Adrenal gland (tissue), 5 donors: Measurements from ENCODE around the gene SCYGR5.

Experiments used
- POLR2A ChIP-seq, 2 donors: fragments of 450-650 bp; IDR thresholded peaks; one replicate each; pipeline ENCODE4 v1.6.1; 2017; ENCODE audit warnings: antibody characterized with exemption in 2 of 2, mild to moderate bottlenecking in 2 of 2, moderate library complexity in 1 of 2
- TF ChIP-seq, protein P1 (sequence below), 6 experiments: fragments of 450-650 bp in 4 of 6; fragments of 200-600 bp in 2 of 6; sonication (generic) in 1 of 6; IDR thresholded peaks; 1 replicate in 5 of 6; 2 replicates in 1 of 6; pipeline versions ENCODE4 v1.5.1 to v1.8.0; 2016 to 2021; ENCODE audit warnings: antibody characterized with exemption in 6 of 6, mild to moderate bottlenecking in 2 of 6, moderate library complexity in 1 of 6
- donor health status: DM: no; HTN: no; CAD: no.

DNA sequence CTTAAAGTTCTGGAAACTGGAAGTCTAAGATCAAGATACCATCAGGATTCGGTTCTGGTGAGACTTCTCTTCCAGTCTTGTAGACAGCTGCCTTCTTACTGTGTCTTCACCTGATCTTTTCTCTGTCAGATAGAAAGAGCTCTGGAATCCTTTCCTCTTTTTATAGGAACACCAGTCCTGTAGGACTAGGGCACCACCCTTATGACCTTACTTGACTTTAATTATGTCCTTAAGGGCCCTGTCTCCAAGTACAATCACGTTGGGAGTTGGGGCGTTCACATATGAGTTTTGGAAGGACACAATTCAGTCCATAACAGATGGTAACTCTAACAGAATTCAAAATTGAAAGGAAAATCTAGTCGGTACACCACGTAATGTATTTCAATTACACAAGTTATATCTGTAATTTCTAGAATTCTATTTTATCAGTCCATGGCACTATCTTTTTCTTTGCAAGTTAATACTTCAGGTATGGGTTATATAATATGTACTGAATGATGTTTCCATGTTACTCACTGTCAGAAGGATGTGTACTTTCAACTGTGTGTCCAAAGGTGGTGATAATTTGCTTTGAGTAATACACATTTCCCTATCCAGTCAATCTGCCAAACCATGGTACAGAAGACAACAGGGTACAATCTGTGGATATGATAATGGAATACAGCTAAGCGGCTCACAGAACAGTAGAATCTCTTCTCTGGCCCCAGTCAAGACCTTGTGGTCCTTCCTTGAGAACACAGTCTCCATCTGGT, 1.2 kb upstream of the SCYGR5 start:
- TF ChIP-seq, protein P1, sequence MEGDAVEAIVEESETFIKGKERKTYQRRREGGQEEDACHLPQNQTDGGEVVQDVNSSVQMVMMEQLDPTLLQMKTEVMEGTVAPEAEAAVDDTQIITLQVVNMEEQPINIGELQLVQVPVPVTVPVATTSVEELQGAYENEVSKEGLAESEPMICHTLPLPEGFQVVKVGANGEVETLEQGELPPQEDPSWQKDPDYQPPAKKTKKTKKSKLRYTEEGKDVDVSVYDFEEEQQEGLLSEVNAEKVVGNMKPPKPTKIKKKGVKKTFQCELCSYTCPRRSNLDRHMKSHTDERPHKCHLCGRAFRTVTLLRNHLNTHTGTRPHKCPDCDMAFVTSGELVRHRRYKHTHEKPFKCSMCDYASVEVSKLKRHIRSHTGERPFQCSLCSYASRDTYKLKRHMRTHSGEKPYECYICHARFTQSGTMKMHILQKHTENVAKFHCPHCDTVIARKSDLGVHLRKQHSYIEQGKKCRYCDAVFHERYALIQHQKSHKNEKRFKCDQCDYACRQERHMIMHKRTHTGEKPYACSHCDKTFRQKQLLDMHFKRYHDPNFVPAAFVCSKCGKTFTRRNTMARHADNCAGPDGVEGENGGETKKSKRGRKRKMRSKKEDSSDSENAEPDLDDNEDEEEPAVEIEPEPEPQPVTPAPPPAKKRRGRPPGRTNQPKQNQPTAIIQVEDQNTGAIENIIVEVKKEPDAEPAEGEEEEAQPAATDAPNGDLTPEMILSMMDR (IDR thresholded peaks at IDR 0.05): no peak
- no peak for TF ChIP-seq POLR2A (IDR thresholded peaks at IDR 0.05)
